Calu3 (cell line): Measurements from ENCODE around the gene B4GALT5. TPM values are rescaled to one million over a fixed set of nuclear protein-coding genes. Genes with fewer than 3 reads are reported as not detected.

Experiments used
- BruUV-seq: library from RNA; stranded (reverse); fragments of 400-500 nt; replicated peaks from 2 replicates; lab custom pipeline; 2021; lab: Mats Ljungman, UMichigan
- CTCF ChIA-PET: fragments of 300-600 bp; sonication (Branson Sonifier 250); formaldehyde crosslinking; loops from one replicate; lab custom pipeline; 2022; ENCODE audit warnings: antibody characterized with exemption; lab: Charles Lee
- DNase-seq: peaks from one replicate; pipeline ENCODE4 v3.0.0; 2022
- H3K27ac Mint-ChIP-seq: one replicate; pipeline ENCODE4 v1.8.0; 2022; ENCODE audit warnings: mixed read lengths; ENCODE audit not compliant: unreplicated experiment
- H3K27me3 Mint-ChIP-seq: one replicate; pipeline ENCODE4 v1.8.0; 2022; ENCODE audit warnings: mixed read lengths; ENCODE audit not compliant: unreplicated experiment
- H3K36me3 Mint-ChIP-seq: one replicate; pipeline ENCODE4 v1.8.0; 2022; ENCODE audit warnings: mild to moderate bottlenecking, moderate library complexity, mixed read lengths; ENCODE audit not compliant: insufficient read depth, unreplicated experiment
- H3K4me1 Mint-ChIP-seq: one replicate; pipeline ENCODE4 v1.8.0; 2022; ENCODE audit warnings: mild to moderate bottlenecking, low read depth, mixed read lengths; ENCODE audit not compliant: unreplicated experiment
- H3K4me3 Mint-ChIP-seq: one replicate; pipeline ENCODE4 v1.8.0; 2022; ENCODE audit warnings: mild to moderate bottlenecking, low read depth, moderate library complexity, mixed read lengths; ENCODE audit not compliant: unreplicated experiment
- H3K9me3 Mint-ChIP-seq: one replicate; pipeline ENCODE4 v1.8.0; 2022; ENCODE audit warnings: low read depth, mixed read lengths; ENCODE audit not compliant: unreplicated experiment
- intact Hi-C: fragments of 100-400 bp; cut with micrococcal nuclease; formaldehyde crosslinking; loops from one replicate; pipeline ENCODE4 v1.10.0; 2022; ENCODE audit not compliant: unreplicated experiment
- total RNA-seq: library from RNA; stranded (reverse); gene quantifications from 2 replicates; pipeline ENCODE4 v1.2.3, GENCODE V29; 2022
- TF ChIP-seq, protein P1 (sequence below): fragments of 200-600 bp; IDR thresholded peaks from one replicate; pipeline ENCODE4 v1.8.0; 2022; ENCODE audit warnings: antibody characterized with exemption; ENCODE audit not compliant: unreplicated experiment

Gene B4GALT5
- total RNA-seq, 1 experiment from 2014 or later = 117 TPM

DNA sequence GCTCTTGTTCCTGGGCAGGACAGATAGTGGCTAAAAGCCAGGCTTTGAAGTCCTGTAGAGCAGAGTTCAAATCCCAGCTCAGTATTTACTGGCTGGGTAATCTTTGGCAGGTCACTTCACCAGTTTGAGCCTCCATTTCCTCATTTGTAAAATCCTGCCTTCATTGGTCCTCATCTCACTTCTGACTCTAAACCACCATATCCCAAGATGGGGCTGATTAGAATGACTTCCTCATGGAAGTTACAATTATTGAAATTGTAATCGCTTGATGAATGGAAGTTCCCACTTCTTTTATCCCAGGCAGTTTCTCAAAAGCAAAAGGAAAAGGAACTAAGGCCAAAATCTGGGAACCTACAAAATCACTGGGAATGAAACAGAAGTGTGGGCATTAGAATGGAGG, 35.9 kb upstream of the B4GALT5 start:
- TF ChIP-seq, protein P1, sequence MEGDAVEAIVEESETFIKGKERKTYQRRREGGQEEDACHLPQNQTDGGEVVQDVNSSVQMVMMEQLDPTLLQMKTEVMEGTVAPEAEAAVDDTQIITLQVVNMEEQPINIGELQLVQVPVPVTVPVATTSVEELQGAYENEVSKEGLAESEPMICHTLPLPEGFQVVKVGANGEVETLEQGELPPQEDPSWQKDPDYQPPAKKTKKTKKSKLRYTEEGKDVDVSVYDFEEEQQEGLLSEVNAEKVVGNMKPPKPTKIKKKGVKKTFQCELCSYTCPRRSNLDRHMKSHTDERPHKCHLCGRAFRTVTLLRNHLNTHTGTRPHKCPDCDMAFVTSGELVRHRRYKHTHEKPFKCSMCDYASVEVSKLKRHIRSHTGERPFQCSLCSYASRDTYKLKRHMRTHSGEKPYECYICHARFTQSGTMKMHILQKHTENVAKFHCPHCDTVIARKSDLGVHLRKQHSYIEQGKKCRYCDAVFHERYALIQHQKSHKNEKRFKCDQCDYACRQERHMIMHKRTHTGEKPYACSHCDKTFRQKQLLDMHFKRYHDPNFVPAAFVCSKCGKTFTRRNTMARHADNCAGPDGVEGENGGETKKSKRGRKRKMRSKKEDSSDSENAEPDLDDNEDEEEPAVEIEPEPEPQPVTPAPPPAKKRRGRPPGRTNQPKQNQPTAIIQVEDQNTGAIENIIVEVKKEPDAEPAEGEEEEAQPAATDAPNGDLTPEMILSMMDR = no peak
- DNase-seq = no peak
- BruUV-seq = no TSS peak

DNA sequence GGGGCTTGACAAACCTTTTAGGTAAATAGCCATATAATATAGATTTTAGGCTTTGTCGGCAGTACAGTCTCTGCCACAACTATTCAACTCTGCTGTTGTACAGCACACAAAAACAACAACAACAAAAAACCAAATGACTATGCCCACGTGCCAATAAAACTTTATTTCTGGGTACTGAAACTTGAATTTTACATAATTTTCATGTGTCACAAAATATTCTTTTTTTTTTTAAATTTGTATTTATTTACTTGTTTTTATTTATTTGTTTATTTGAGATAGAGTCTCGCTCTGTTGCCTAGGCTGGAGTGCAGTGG, 34.8 kb upstream of the B4GALT5 start:
- H3K27ac Mint-ChIP-seq = no peak overlapping the region
- H3K4me3 Mint-ChIP-seq = no peak overlapping the region
- TF ChIP-seq, protein P1 = no peak
- H3K36me3 Mint-ChIP-seq = no peaks in the 10 kb centered on the region
- CTCF ChIA-PET = no interaction called here
- no TSS peak for BruUV-seq
- peaks cover 11% of the 10 kb centered on the region for H3K4me1 Mint-ChIP-seq
- DNase-seq = no peak
- no peaks in the 10 kb centered on the region for H3K27me3 Mint-ChIP-seq
- no peaks in the 10 kb centered on the region for H3K9me3 Mint-ChIP-seq
- intact Hi-C loops = no loop called here

More for the DNA sequence above, 35.9 kb upstream of the B4GALT5 start:
- Mint-ChIP-seq H3K4me3 (no peak overlapping the region), H3K4me1 (peaks cover 11% of the 10 kb centered on the region), H3K9me3 (no peaks in the 10 kb centered on the region), H3K27me3 (no peaks in the 10 kb centered on the region), H3K27ac (no peak overlapping the region), H3K36me3 (no peaks in the 10 kb centered on the region)
- CTCF ChIA-PET = no interaction called here
- intact Hi-C loops = no loop called here

DNA sequence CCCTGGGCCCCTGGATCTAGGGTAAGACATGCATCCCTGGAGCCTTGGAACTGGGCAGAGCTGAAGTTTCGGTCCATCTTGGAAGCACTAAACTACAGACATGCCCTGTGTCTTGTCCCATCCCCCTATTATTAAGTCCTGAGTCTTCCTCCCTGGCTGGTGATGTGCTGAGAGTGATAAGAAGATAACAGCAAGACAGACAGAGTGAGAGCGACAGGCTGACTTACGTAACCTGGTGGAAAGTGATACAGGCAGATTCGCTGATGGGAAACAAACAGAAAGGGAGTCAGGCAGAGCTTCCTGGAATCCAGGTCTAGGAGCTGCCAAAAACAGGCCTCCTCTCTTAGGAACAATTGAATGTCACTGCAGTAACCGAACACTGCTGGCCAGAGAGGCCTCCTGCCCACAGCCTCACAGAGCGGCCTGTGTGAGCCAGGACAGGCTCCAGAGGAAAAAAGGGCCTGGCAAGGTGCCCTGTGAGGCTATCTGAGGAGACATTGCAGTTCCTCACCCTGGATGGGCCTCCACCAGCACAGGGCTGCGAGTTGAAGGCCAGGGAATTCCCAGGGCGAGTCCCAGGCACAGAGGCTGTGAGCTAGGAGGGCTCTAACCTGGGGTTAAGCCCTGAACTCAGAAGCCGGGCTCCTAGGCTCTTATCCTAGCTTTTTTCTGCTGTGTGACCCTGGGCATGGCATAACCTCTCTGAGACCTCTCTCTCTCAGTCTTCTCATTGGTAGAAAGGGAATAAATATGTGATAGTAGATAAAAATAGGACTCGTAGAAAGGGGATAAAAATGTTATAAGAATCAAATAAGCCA, 34.2 kb upstream of the B4GALT5 start:
- BruUV-seq = no TSS peak
- Mint-ChIP-seq H3K27ac (no peak overlapping the region), H3K36me3 (no peaks in the 10 kb centered on the region), H3K4me1 (peaks cover 11% of the 10 kb centered on the region), H3K4me3 (no peak overlapping the region), H3K9me3 (no peaks in the 10 kb centered on the region), H3K27me3 (no peaks in the 10 kb centered on the region)
- peak; percentile 20 for DNase-seq
- TF ChIP-seq, protein P1 = no peak
- CTCF ChIA-PET = no interaction called here
- intact Hi-C loops = no loop called here

DNA sequence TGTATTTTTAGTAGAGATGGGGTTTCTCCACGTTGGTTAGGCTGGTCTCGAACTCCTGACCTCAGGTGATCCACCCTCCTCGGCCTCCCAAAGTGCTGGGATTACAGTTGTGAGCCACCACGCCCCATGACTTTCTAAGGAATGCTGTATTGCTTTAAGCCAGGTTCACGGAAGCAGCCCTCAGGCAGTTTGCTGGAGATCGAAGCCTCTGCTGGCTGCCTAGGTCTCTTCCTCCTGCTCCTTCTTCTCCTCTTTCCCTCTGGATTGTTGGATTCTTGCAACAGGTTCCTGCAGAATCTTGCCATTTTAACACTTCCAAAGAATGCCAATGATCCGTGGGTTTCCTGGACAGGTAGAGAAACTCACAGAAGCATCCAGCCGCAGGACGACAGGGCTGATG, 29.3 kb upstream of the B4GALT5 start:
- Mint-ChIP-seq H3K9me3 (no peaks in the 10 kb centered on the region), H3K27me3 (no peaks in the 10 kb centered on the region), H3K36me3 (no peaks in the 10 kb centered on the region), H3K4me3 (no peak overlapping the region), H3K27ac (no peak overlapping the region), H3K4me1 (no peaks in the 10 kb centered on the region)
- no TSS peak for BruUV-seq
- intact Hi-C loops = no loop called here
- DNase-seq = peak; percentile 13
- CTCF ChIA-PET = no interaction called here
- TF ChIP-seq, protein P1 = no peak
